Transverse colon (tissue), 4 donors: Measurements from ENCODE around the gene PDE4D. TPM values are rescaled to one million over a fixed set of nuclear protein-coding genes. Genes with fewer than 3 reads are reported as not detected.
"Not testable (repeated sequence)": the region's sequence is repeated elsewhere in the genome, so short reads cannot be mapped to it uniquely, and the experiment has no call there.

Source experiments
- DNase-seq: peaks from one replicate; pipeline ENCODE4 v3.0.0-alpha.2; 2019
- H3K27ac ChIP-seq, 4 donors: fragments of 200-600 bp; sonication (generic); 2 replicates each; pipeline ENCODE4 v1.5.1; 2016 to 2018; ENCODE audit warnings: inconsistent platforms in 4 of 4
- H3K27me3 ChIP-seq: fragments of 200-600 bp; sonication (generic); 2 replicates; pipeline ENCODE4 v1.5.1; 2017; ENCODE audit warnings: inconsistent platforms
- H3K36me3 ChIP-seq, 4 donors: fragments of 200-600 bp; sonication (generic); 2 replicates each; pipeline ENCODE4 v1.5.1; 2017 to 2019; ENCODE audit warnings: inconsistent platforms in 4 of 4
- H3K4me1 ChIP-seq, 4 donors: fragments of 200-600 bp; sonication (generic); 2 replicates each; pipeline ENCODE4 v1.5.1; 2017 to 2020; ENCODE audit warnings: inconsistent platforms in 4 of 4
- H3K4me3 ChIP-seq, 4 donors: fragments of 200-600 bp; sonication (generic); 1 replicate in 1 of 4; 2 replicates in 3 of 4; pipeline versions ENCODE4 v1.5.1 to v1.6.1; 2017 to 2019; ENCODE audit warnings: inconsistent platforms in 4 of 4
- H3K9me3 ChIP-seq, 2 donors: fragments of 200-600 bp; sonication (generic); 2 replicates each; pipeline ENCODE4 v1.5.1; 2017 to 2019; ENCODE audit warnings: inconsistent platforms in 2 of 2
- EP300 ChIP-seq: sonication (generic); formaldehyde crosslinking; IDR thresholded peaks from one replicate; pipeline ENCODE4 v1.6.1; 2017; ENCODE audit warnings: antibody characterized with exemption, low read depth
- POLR2A ChIP-seq: fragments of 450-650 bp; IDR thresholded peaks from one replicate; pipeline ENCODE4 v1.6.1; 2016; ENCODE audit warnings: antibody characterized with exemption, mild to moderate bottlenecking, moderate library complexity
- POLR2AphosphoS5 ChIP-seq, 3 donors: sonication (generic); formaldehyde crosslinking; IDR thresholded peaks; one replicate each; pipeline ENCODE4 v1.6.1; 2016; ENCODE audit warnings: antibody characterized with exemption in 3 of 3
- WGBS, 2 donors: methylation state at CpG; one replicate each; pipeline ENCODE4 v1.1.5; 2018; ENCODE audit warnings: low coverage in 1 of 2; 5-methylcytosine and 5-hydroxymethylcytosine counted together
- in situ Hi-C, 4 donors: fragments of 200-750 bp; cut with MboI; loops; one replicate each; pipeline versions ENCODE4 v1.15.0 to v1.15.1; 2017; ENCODE audit warnings: low sequenced_read_pairs in 3 of 4, low pct_ligation_motif_present in 1 of 4, low pct_unique_long_range_greater_than_20kb in 1 of 4
- intact Hi-C: fragments of 100-400 bp; cut with DNase I; formaldehyde crosslinking; loops from one replicate; pipeline ENCODE4 v1.15.1; 2023; ENCODE audit warnings: low total_unique reads
- total RNA-seq, 4 donors: library from RNA; depleted of rRNA; stranded (reverse); fragments of >200 nt; gene quantifications; one replicate each; pipeline ENCODE4 v1.1.0, GENCODE V29; 2016
- TF ChIP-seq, protein P1 (sequence below), 5 experiments: fragments of 200-600 bp in 3 of 5; fragments of 450-650 bp in 2 of 5; sonication (generic) in 3 of 5; IDR thresholded peaks; 1 replicate in 2 of 5; 2 replicates in 3 of 5; pipeline ENCODE4 v1.5.1; 2016 to 2017; ENCODE audit warnings: antibody characterized with exemption in 5 of 5, inconsistent platforms in 3 of 5, mild to moderate bottlenecking in 2 of 5, moderate library complexity in 1 of 5

Gene PDE4D
- total RNA-seq, 4 donors from 2014 or later, result 47.0 to 302 (median 73.6) TPM

DNA sequence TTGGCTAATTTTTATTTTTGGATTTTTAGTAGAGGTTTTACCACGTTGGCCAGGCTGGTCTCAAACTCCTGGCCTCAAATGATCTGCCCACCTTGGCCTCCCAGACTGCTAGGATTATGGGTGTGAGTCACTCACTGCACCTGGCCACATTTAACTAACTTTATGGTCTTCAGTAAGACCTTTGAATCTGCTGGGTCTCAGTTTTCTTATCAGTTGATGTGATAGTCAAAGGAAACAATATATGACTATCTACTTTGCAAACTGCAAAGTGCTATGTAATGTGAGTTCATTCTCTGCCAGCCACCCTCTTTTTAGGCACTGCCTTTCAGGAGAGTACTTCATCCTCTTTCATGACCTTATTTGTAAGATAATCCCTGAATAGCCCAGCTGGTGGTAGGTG, 474.7 kb downstream of the PDE4D start:
- DNase-seq, result peak; percentile 17
- no peak for TF ChIP-seq POLR2AphosphoS5 (IDR thresholded peaks at IDR 0.05)
- TF ChIP-seq, protein P1, sequence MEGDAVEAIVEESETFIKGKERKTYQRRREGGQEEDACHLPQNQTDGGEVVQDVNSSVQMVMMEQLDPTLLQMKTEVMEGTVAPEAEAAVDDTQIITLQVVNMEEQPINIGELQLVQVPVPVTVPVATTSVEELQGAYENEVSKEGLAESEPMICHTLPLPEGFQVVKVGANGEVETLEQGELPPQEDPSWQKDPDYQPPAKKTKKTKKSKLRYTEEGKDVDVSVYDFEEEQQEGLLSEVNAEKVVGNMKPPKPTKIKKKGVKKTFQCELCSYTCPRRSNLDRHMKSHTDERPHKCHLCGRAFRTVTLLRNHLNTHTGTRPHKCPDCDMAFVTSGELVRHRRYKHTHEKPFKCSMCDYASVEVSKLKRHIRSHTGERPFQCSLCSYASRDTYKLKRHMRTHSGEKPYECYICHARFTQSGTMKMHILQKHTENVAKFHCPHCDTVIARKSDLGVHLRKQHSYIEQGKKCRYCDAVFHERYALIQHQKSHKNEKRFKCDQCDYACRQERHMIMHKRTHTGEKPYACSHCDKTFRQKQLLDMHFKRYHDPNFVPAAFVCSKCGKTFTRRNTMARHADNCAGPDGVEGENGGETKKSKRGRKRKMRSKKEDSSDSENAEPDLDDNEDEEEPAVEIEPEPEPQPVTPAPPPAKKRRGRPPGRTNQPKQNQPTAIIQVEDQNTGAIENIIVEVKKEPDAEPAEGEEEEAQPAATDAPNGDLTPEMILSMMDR (IDR thresholded peaks at IDR 0.05), result no peak
- no peak for TF ChIP-seq EP300
- TF ChIP-seq POLR2A, result no peak
- H3K9me3 ChIP-seq, result no peaks in the 10 kb centered on the region
- H3K4me1 ChIP-seq, result peaks cover 0 to 41% (median 19%) of the 10 kb centered on the region in 4 donors
- H3K4me3 ChIP-seq, result no peak overlapping the region
- H3K36me3 ChIP-seq, result no peaks in the 10 kb centered on the region
- intact Hi-C loops (no loop called here), in situ Hi-C loops (no loop called here)
- H3K27ac ChIP-seq, result peak overlapping the region in 1 of 4 donors; percentile 12
- WGBS, 2 donors, result 39 to 43% methylated on average over 1 of the region's 1 CpG
- H3K27me3 ChIP-seq, result no peaks in the 10 kb centered on the region

DNA sequence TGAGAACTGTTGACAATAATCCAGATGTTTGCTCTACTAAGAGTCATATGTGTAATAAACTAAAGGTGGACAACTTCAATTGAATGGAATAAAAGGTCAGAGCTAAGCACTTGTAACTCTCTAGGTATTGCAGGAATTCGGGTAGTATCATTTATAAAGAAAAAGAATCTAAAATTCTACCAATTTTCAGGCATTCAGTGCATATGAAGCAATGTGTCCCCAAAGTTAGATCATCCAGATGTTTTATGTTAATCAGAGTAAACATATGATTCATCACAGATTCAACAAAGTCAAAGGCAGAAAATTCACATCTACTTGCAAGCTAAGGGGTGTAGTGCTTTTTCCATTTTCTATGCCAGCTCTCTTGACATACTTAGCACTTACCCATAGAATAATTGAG, 477.1 kb downstream of the PDE4D start:
- Histone ChIP-seq H3K9me3 (no peaks in the 10 kb centered on the region), H3K4me3 (no peak overlapping the region), H3K36me3 (no peaks in the 10 kb centered on the region), H3K27ac (peak overlapping the region in 1 of 4 donors; percentile 27), H3K27me3 (no peaks in the 10 kb centered on the region), H3K4me1 (peaks cover 0 to 25% (median 12%) of the 10 kb centered on the region in 4 donors)
- DNase-seq, result no peak
- TF ChIP-seq POLR2AphosphoS5 (IDR thresholded peaks at IDR 0.05), result peak in 2 of 3 donors; percentile 42 to 49
- TF ChIP-seq, protein P1 (IDR thresholded peaks at IDR 0.05), result no peak
- intact Hi-C loops, result no loop called here
- in situ Hi-C loops, result no loop called here
- 53% methylated on average over 1 of the region's 1 CpG; no CpG with 5 or more reads in 1 of the 2 donors for WGBS, 2 donors

DNA sequence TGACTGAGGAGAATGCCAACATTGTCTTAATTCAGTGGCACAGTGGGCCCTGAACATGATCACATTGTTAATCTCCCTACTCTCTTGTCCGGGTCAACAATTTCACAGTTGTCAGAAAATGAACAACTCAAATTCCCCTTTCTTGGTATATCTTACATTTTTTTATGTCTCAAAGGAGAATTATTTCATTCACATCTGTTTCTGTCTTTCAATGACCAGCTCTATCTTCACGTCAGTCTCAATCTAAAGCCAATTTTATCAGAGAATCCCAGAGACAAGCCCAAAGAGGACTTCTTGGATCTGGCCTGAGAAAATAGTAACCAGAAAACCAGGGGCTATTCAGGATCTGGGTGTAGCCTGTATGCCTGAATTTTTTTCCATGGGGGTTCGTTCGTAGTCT, 477.5 kb downstream of the PDE4D start:
- peaks cover 0 to 25% (median 12%) of the 10 kb centered on the region in 4 donors for H3K4me1 ChIP-seq
- WGBS, 2 donors, result 60 to 67% methylated on average over 4 of the region's 4 CpGs
- intact Hi-C loops, result no loop called here
- in situ Hi-C loops, result no loop called here
- TF ChIP-seq EP300 (no peak), POLR2AphosphoS5 (IDR thresholded peaks at IDR 0.05) (no peak), POLR2A (no peak)
- TF ChIP-seq, protein P1 (IDR thresholded peaks at IDR 0.05), result no peak
- no peaks in the 10 kb centered on the region for H3K36me3 ChIP-seq
- no peak overlapping the region for H3K4me3 ChIP-seq
- DNase-seq, result no peak
- H3K27ac ChIP-seq, result peak overlapping the region in 1 of 4 donors; percentile 27
- H3K27me3 ChIP-seq, result no peaks in the 10 kb centered on the region
- no peaks in the 10 kb centered on the region for H3K9me3 ChIP-seq

DNA sequence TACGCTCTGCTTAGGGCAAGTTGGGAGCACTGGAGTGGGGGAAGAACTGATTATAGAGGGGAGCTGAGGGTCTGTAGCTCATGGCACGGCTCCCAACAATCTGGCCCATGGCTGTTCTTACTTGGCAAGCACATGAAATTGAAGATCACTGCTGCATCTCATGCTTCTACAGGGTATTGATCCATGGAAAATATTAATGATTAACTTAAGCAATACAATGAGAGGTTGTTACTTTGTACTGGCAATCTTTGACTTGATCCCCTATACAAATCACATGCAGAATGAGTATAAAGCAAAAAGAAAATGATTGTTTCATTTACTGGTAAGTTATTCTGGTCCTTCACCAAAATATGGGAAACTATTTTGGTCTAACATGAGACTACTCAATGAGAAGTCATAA, 481.1 kb downstream of the PDE4D start:
- Histone ChIP-seq H3K9me3 (peaks cover 0 to 5% of the 10 kb centered on the region in 2 donors), H3K27ac (no peak overlapping the region), H3K4me1 (peaks cover 0 to 12% (median 10%) of the 10 kb centered on the region in 4 donors), H3K36me3 (no peaks in the 10 kb centered on the region), H3K4me3 (no peak overlapping the region), H3K27me3 (no peaks in the 10 kb centered on the region)
- 63 to 90% methylated on average over 2 of the region's 2 CpGs for WGBS, 2 donors
- no peak for DNase-seq
- intact Hi-C loops, result no loop called here
- no peak for TF ChIP-seq POLR2AphosphoS5 (IDR thresholded peaks at IDR 0.05)
- TF ChIP-seq, protein P1 (IDR thresholded peaks at IDR 0.05), result no peak
- no peak for TF ChIP-seq EP300
- TF ChIP-seq POLR2A, result no peak
- in situ Hi-C loops, result no loop called here

DNA sequence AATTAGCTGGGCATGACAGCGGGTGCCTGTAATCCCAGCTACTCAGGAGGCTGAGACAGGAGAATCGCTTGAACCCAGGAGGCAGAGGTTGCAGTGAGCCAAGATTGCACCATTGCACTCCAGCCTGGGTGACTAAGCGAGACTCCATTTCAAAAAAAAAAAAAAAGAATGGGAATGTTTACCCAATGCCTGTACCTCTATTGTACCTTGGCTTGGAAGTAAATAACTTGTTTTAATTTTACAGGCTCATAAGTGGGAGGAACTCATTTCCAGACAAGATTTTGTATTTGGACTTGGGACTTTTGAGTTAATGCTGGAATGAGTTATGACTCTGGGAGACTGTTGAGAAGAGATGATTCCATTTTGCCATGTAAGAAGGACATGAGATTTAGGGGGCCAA, 484.5 kb downstream of the PDE4D start:
- WGBS, 2 donors, result 96 to 98% methylated on average over 3 of the region's 3 CpGs
- DNase-seq, H3K27me3 ChIP-seq, H3K4me1 ChIP-seq, intact Hi-C loops, H3K4me3 ChIP-seq, in situ Hi-C loops, H3K36me3 ChIP-seq, H3K9me3 ChIP-seq, H3K27ac ChIP-seq: not testable (repeated sequence)
